Ishikawa (cell line): Measurements from ENCODE around the gene KIF1C.

Source experiments
- CEBPB ChIP-seq: IDR thresholded peaks from 2 replicates; pipeline ENCODE4 v1.6.1; 2012
- CREB1 ChIP-seq: IDR thresholded peaks from 2 replicates; pipeline ENCODE4 v1.6.1; 2012; ENCODE audit warnings: low read depth
- EGR1 ChIP-seq: IDR thresholded peaks from 2 replicates; pipeline ENCODE4 v1.6.1; 2012
- EP300 ChIP-seq: IDR thresholded peaks from 2 replicates; pipeline ENCODE4 v1.6.1; 2012; ENCODE audit warnings: borderline replicate concordance
- FOXM1 ChIP-seq: IDR thresholded peaks from 2 replicates; pipeline ENCODE4 v1.6.1; 2012; ENCODE audit warnings: low read depth, borderline replicate concordance
- MAX ChIP-seq: IDR thresholded peaks from 2 replicates; pipeline ENCODE4 v1.6.1; 2012
- NFIC ChIP-seq: IDR thresholded peaks from 2 replicates; pipeline ENCODE4 v1.6.1; 2012
- RAD21 ChIP-seq: IDR thresholded peaks from 2 replicates; pipeline ENCODE4 v1.6.1; 2012; ENCODE audit warnings: low read depth
- REST ChIP-seq: IDR thresholded peaks from 2 replicates; pipeline ENCODE4 v1.6.1; 2012; ENCODE audit warnings: low read depth, mild to moderate bottlenecking
- TAF1 ChIP-seq: IDR thresholded peaks from 2 replicates; pipeline ENCODE4 v1.6.1; 2012; ENCODE audit warnings: low read depth, mild to moderate bottlenecking
- TCF12 ChIP-seq: IDR thresholded peaks from 2 replicates; pipeline ENCODE4 v1.6.1; 2012; ENCODE audit warnings: low read depth
- TEAD4 ChIP-seq: IDR thresholded peaks from 2 replicates; pipeline ENCODE4 v1.6.1; 2012
- USF1 ChIP-seq: IDR thresholded peaks from 2 replicates; pipeline ENCODE4 v1.6.1; 2012
- YY1 ChIP-seq: IDR thresholded peaks from 2 replicates; pipeline ENCODE4 v1.6.1; 2012; ENCODE audit warnings: low read depth
- ZBTB7A ChIP-seq: IDR thresholded peaks from 2 replicates; pipeline ENCODE4 v1.6.1; 2012; ENCODE audit warnings: low read depth

The KIF1C gene

GRCh38 chr17:4978726-4979125, 19.0 kb upstream of the KIF1C start:
- TF ChIP-seq CREB1 (no peak), NFIC (no peak), EGR1 (no peak), RAD21 (no peak), ZBTB7A (no peak), MAX (no peak), FOXM1 (no peak)

- TF ChIP-seq ZBTB7A (no peak), RAD21 (peak; percentile 51), CEBPB (0 out of 2 replicates have a peak, but pooled peaks have one; percentile 41)
These were observed 17.0 kb upstream of the KIF1C start for GRCh38 chr17:4980644-4981216.

- TF ChIP-seq RAD21 = no peak
- no peak for TF ChIP-seq MAX
- no peak for TF ChIP-seq REST
- TF ChIP-seq EGR1 = no peak
- TF ChIP-seq USF1 = no peak
- TF ChIP-seq YY1 = no peak
These were observed 15.4 kb upstream of the KIF1C start for GRCh38 chr17:4982305-4982704.

- no peak for TF ChIP-seq EGR1
- TF ChIP-seq USF1 = no peak
- TF ChIP-seq EP300 = no peak
- no peak for TF ChIP-seq CEBPB
- no peak for TF ChIP-seq TEAD4
- TF ChIP-seq ZBTB7A = no peak
- no peak for TF ChIP-seq YY1
- TF ChIP-seq NFIC = no peak
- TF ChIP-seq MAX = no peak
- TF ChIP-seq FOXM1 = no peak
These were observed 11.3 kb upstream of the KIF1C start for GRCh38 chr17:4986403-4986802.

GRCh38 chr17:4986951-4987766, 10.6 kb upstream of the KIF1C start, which contains the start of gene CAMTA2:
Gene CAMTA2, minus strand, starts transcription at chr17:4987675. Its CDS starts 1,453 bp downstream, at chr17:4986222.
- TF ChIP-seq MAX (peak; percentile 79), EGR1 (peak; percentile 68), CEBPB (no peak), YY1 (peak; percentile 84), REST (no peak), TEAD4 (no peak), TCF12 (peak; percentile 38; the same call in 1 of the 2 replicates), FOXM1 (0 out of 2 replicates have a peak, but pooled peaks have one; percentile 25), ZBTB7A (peak; percentile 92), TAF1 (peak; percentile 64; the same call in 1 of the 2 replicates), EP300 (no peak), CREB1 (peak; percentile 80), RAD21 (peak; percentile 25; the same call in 1 of the 2 replicates), NFIC (peak; percentile 42; the same call in 1 of the 2 replicates), USF1 (peak; percentile 39; the same call in 1 of the 2 replicates)
